Activated CD4-positive, alpha-beta T cell treated with anti-CD3 and anti-CD28 coated beads, Interleukin-2, amount 10 ng/mL, durations not matched to agents 24 days and 14 days (primary cell): ENCODE measurements around the gene MLLT1. TPM values are rescaled to one million over a fixed set of nuclear protein-coding genes. Genes with fewer than 3 reads are reported as not detected.
"Not testable (repeated sequence)": the region's sequence is repeated elsewhere in the genome, so short reads cannot be mapped to it uniquely, and the experiment has no call there.

Experiments used
- DNase-seq: peaks from one replicate; pipeline ENCODE4 v3.0.0; 2022
- H3K27ac Mint-ChIP-seq: one replicate; pipeline ENCODE4 v1.8.0; 2022; ENCODE audit warnings: mild to moderate bottlenecking, mixed read lengths
- H3K27me3 Mint-ChIP-seq: one replicate; pipeline ENCODE4 v1.8.0; 2022; ENCODE audit warnings: mixed read lengths
- H3K36me3 Mint-ChIP-seq: one replicate; pipeline ENCODE4 v1.8.0; 2022; ENCODE audit warnings: low read depth, mild to moderate bottlenecking, mixed read lengths
- H3K4me1 Mint-ChIP-seq: one replicate; pipeline ENCODE4 v1.8.0; 2021; ENCODE audit warnings: mixed read lengths
- H3K4me3 Mint-ChIP-seq: one replicate; pipeline ENCODE4 v1.8.0; 2022; ENCODE audit warnings: mild to moderate bottlenecking, moderate library complexity, mixed read lengths
- H3K9me3 Mint-ChIP-seq: one replicate; pipeline ENCODE4 v1.8.0; 2021; ENCODE audit warnings: mixed read lengths
- intact Hi-C: fragments of 100-400 bp; cut with micrococcal nuclease; formaldehyde crosslinking; loops from one replicate; pipeline ENCODE4 v1.15.1; 2023
- total RNA-seq: library from RNA; stranded (reverse); gene quantifications from 2 replicates; pipeline ENCODE4 v1.2.3, GENCODE V29; 2022

MLLT1 gene
- total RNA-seq: 67.5 and 74.3 TPM in 2 replicates

- DNase-seq: peak; percentile 99
- H3K27me3 Mint-ChIP-seq: peaks cover 2% of the 10 kb centered on the region
- peaks cover 12% of the 10 kb centered on the region for H3K36me3 Mint-ChIP-seq
- H3K4me1 Mint-ChIP-seq: peaks cover 23% of the 10 kb centered on the region
- peak within 1 kb of the TSS; percentile 95 for H3K4me3 Mint-ChIP-seq
- peak within 1 kb of the TSS; percentile 92 for H3K27ac Mint-ChIP-seq
- intact Hi-C loops: loop anchor here (1.0 kb wide), 1 partner anchor 81 kb away; the partner anchor contains the start of gene CLPP
- H3K9me3 Mint-ChIP-seq: no peaks in the 10 kb centered on the region
Measured at GRCh38 chr19:6279931-6280591, at the start of gene MLLT1. Gene MLLT1 (minus strand): TSS chr19:6279975. CDS start chr19:6279784, 191 bp downstream.

- no peak for DNase-seq
- intact Hi-C loops: no loop called here
- H3K27ac Mint-ChIP-seq: no peak overlapping the region
- H3K4me3 Mint-ChIP-seq: no peak overlapping the region
- peaks cover 1% of the 10 kb centered on the region for H3K27me3 Mint-ChIP-seq
- no peaks in the 10 kb centered on the region for H3K36me3 Mint-ChIP-seq
- H3K4me1 Mint-ChIP-seq: no peaks in the 10 kb centered on the region
- H3K9me3 Mint-ChIP-seq: no peaks in the 10 kb centered on the region
Measured at GRCh38 chr19:6326815-6327214, 47.0 kb upstream of the MLLT1 start.

- H3K4me1 Mint-ChIP-seq: no peaks in the 10 kb centered on the region
- intact Hi-C loops: no loop called here
- H3K9me3 Mint-ChIP-seq: no peaks in the 10 kb centered on the region
- DNase-seq: no peak
- no peaks in the 10 kb centered on the region for H3K36me3 Mint-ChIP-seq
- H3K27me3 Mint-ChIP-seq: peaks cover 1% of the 10 kb centered on the region
- H3K4me3 Mint-ChIP-seq: no peak overlapping the region
- no peak overlapping the region for H3K27ac Mint-ChIP-seq
Measured at GRCh38 chr19:6325614-6326013, 45.8 kb upstream of the MLLT1 start.

GRCh38 chr19:6324757-6325156 is 45.0 kb upstream of the MLLT1 start:
- no peaks in the 10 kb centered on the region for H3K4me1 Mint-ChIP-seq
- H3K4me3 Mint-ChIP-seq: no peak overlapping the region
- no peaks in the 10 kb centered on the region for H3K36me3 Mint-ChIP-seq
- intact Hi-C loops: no loop called here
- H3K27me3 Mint-ChIP-seq: peaks cover 1% of the 10 kb centered on the region
- no peaks in the 10 kb centered on the region for H3K9me3 Mint-ChIP-seq
- no peak for DNase-seq
- no peak overlapping the region for H3K27ac Mint-ChIP-seq

- Mint-ChIP-seq H3K9me3 (no peaks in the 10 kb centered on the region), H3K4me3 (no peak overlapping the region), H3K27me3 (peaks cover 1% of the 10 kb centered on the region), H3K27ac (no peak overlapping the region), H3K36me3 (no peaks in the 10 kb centered on the region), H3K4me1 (no peaks in the 10 kb centered on the region)
- intact Hi-C loops: no loop called here
- DNase-seq: no peak
Measured at GRCh38 chr19:6322284-6322683, 42.5 kb upstream of the MLLT1 start.

- Mint-ChIP-seq H3K27me3 (peaks cover 1% of the 10 kb centered on the region), H3K4me1 (no peaks in the 10 kb centered on the region), H3K27ac (no peak overlapping the region), H3K36me3 (no peaks in the 10 kb centered on the region), H3K4me3 (no peak overlapping the region), H3K9me3 (no peaks in the 10 kb centered on the region)
- DNase-seq: no peak
- intact Hi-C loops: no loop called here
Measured at GRCh38 chr19:6319376-6319775, 39.6 kb upstream of the MLLT1 start.

- H3K27ac Mint-ChIP-seq: no peak overlapping the region
- intact Hi-C loops: no loop called here
- no peak overlapping the region for H3K4me3 Mint-ChIP-seq
- no peaks in the 10 kb centered on the region for H3K4me1 Mint-ChIP-seq
- no peaks in the 10 kb centered on the region for H3K9me3 Mint-ChIP-seq
- H3K27me3 Mint-ChIP-seq: peaks cover 1% of the 10 kb centered on the region
- no peak for DNase-seq
- H3K36me3 Mint-ChIP-seq: no peaks in the 10 kb centered on the region
Measured at GRCh38 chr19:6318772-6319171, 39.0 kb upstream of the MLLT1 start.

GRCh38 chr19:6315646-6316045 is 35.9 kb upstream of the MLLT1 start:
- H3K36me3 Mint-ChIP-seq, H3K9me3 Mint-ChIP-seq, H3K27ac Mint-ChIP-seq, DNase-seq, H3K4me1 Mint-ChIP-seq, H3K27me3 Mint-ChIP-seq, intact Hi-C loops, H3K4me3 Mint-ChIP-seq: not testable (repeated sequence)

- H3K9me3 Mint-ChIP-seq: no peaks in the 10 kb centered on the region
Measured at GRCh38 chr19:6313398-6313969, 33.7 kb upstream of the MLLT1 start.

GRCh38 chr19:6312018-6312417 is 32.2 kb upstream of the MLLT1 start:
- H3K27me3 Mint-ChIP-seq: no peaks in the 10 kb centered on the region
- no peaks in the 10 kb centered on the region for H3K4me1 Mint-ChIP-seq
- intact Hi-C loops: no loop called here
- DNase-seq: no peak
- H3K27ac Mint-ChIP-seq: no peak overlapping the region
- H3K9me3 Mint-ChIP-seq: no peaks in the 10 kb centered on the region
- no peaks in the 10 kb centered on the region for H3K36me3 Mint-ChIP-seq
- no peak overlapping the region for H3K4me3 Mint-ChIP-seq

More at GRCh38 chr19:6313398-6313969, 33.7 kb upstream of the MLLT1 start:
- no peaks in the 10 kb centered on the region for H3K36me3 Mint-ChIP-seq
- H3K4me3 Mint-ChIP-seq: no peak overlapping the region
- no peaks in the 10 kb centered on the region for H3K27me3 Mint-ChIP-seq
- no peak overlapping the region for H3K27ac Mint-ChIP-seq
- no peaks in the 10 kb centered on the region for H3K4me1 Mint-ChIP-seq
- no peak for DNase-seq
- intact Hi-C loops: no loop called here

GRCh38 chr19:6298413-6298812 is 18.6 kb upstream of the MLLT1 start:
- intact Hi-C loops: loop anchor here (2.0 kb wide), 1 partner anchor 172 kb away; no protein-coding TSS in a partner anchor
- no peak for DNase-seq
- peaks cover 3% of the 10 kb centered on the region for H3K27me3 Mint-ChIP-seq
- H3K27ac Mint-ChIP-seq: no peak overlapping the region
- peaks cover 2% of the 10 kb centered on the region for H3K4me1 Mint-ChIP-seq
- H3K9me3 Mint-ChIP-seq: peaks cover 11% of the 10 kb centered on the region
- no peak overlapping the region for H3K4me3 Mint-ChIP-seq
- peaks cover 3% of the 10 kb centered on the region for H3K36me3 Mint-ChIP-seq

GRCh38 chr19:6297202-6297601 is 17.4 kb upstream of the MLLT1 start:
- H3K4me3 Mint-ChIP-seq: no peak overlapping the region
- peaks cover 2% of the 10 kb centered on the region for H3K4me1 Mint-ChIP-seq
- DNase-seq: no peak
- intact Hi-C loops: no loop called here
- H3K36me3 Mint-ChIP-seq: peaks cover 3% of the 10 kb centered on the region
- H3K27ac Mint-ChIP-seq: no peak overlapping the region
- H3K9me3 Mint-ChIP-seq: peaks cover 11% of the 10 kb centered on the region
- H3K27me3 Mint-ChIP-seq: peaks cover 3% of the 10 kb centered on the region

GRCh38 chr19:6292006-6292405 is 12.2 kb upstream of the MLLT1 start:
- Mint-ChIP-seq H3K4me3 (no peak overlapping the region), H3K36me3 (peaks cover 5% of the 10 kb centered on the region), H3K27me3 (peaks cover 3% of the 10 kb centered on the region), H3K9me3 (peaks cover 27% of the 10 kb centered on the region), H3K4me1 (no peaks in the 10 kb centered on the region), H3K27ac (no peak overlapping the region)
- no peak for DNase-seq
- intact Hi-C loops: no loop called here

- DNase-seq: no peak
- Mint-ChIP-seq H3K4me1 (no peaks in the 10 kb centered on the region), H3K36me3 (peaks cover 2% of the 10 kb centered on the region), H3K27me3 (no peaks in the 10 kb centered on the region), H3K9me3 (peaks cover 16% of the 10 kb centered on the region), H3K4me3 (no peak overlapping the region), H3K27ac (no peak overlapping the region)
- intact Hi-C loops: no loop called here
Measured at GRCh38 chr19:6288737-6289136, 9.0 kb upstream of the MLLT1 start.
